ENCODE measurements around the gene EEF1AKMT4.

Gene EEF1AKMT4

GRCh38 chr3:184235381-184236032 is 14.0 kb upstream of the EEF1AKMT4 start:
- no peak for TF ChIP-seq CTCF (IDR thresholded peaks at IDR 0.05; ENCODE audit: low read length, missing control alignments)
- no peak for DNase-seq (ENCODE audit: low read depth)
- H3K4me3 ChIP-seq (replicated peaks; ENCODE audit: low read depth, low read length) = no peak overlapping the region

GRCh38 chr3:184236033-184236410 is 13.4 kb upstream of the EEF1AKMT4 start:
- no peak for DNase-seq (ENCODE audit: low read depth)
- no peak overlapping the region for H3K4me3 ChIP-seq (replicated peaks; ENCODE audit: low read depth, low read length)
- TF ChIP-seq CTCF (IDR thresholded peaks at IDR 0.05; ENCODE audit: low read length, missing control alignments) = no peak

- no peak overlapping the region for H3K4me3 ChIP-seq (replicated peaks; ENCODE audit: low read depth, low read length)
- DNase-seq (ENCODE audit: low read depth) = no peak
- TF ChIP-seq CTCF (IDR thresholded peaks at IDR 0.05; ENCODE audit: low read length, missing control alignments) = no peak
Measured at GRCh38 chr3:184236636-184237035, 12.8 kb upstream of the EEF1AKMT4 start.

- no peak overlapping the region for H3K4me3 ChIP-seq (replicated peaks; ENCODE audit: low read depth, low read length)
- no peak for TF ChIP-seq CTCF (IDR thresholded peaks at IDR 0.05; ENCODE audit: low read length, missing control alignments)
- DNase-seq (ENCODE audit: low read depth) = no peak
Measured at GRCh38 chr3:184237211-184237610, 12.3 kb upstream of the EEF1AKMT4 start.

- H3K4me3 ChIP-seq (replicated peaks; ENCODE audit: low read depth, low read length) = no peak overlapping the region
- TF ChIP-seq CTCF (IDR thresholded peaks at IDR 0.05; ENCODE audit: low read length, missing control alignments) = no peak
- no peak for DNase-seq (ENCODE audit: low read depth)
Measured at GRCh38 chr3:184237807-184238206, 11.7 kb upstream of the EEF1AKMT4 start.

- DNase-seq (ENCODE audit: low read depth) = no peak
- no peak overlapping the region for H3K4me3 ChIP-seq (replicated peaks; ENCODE audit: low read depth, low read length)
- no peak for TF ChIP-seq CTCF (IDR thresholded peaks at IDR 0.05; ENCODE audit: low read length, missing control alignments)
Measured at GRCh38 chr3:184238246-184238818, 11.1 kb upstream of the EEF1AKMT4 start.

GRCh38 chr3:184239221-184239620 is 10.3 kb upstream of the EEF1AKMT4 start:
- no peak for DNase-seq (ENCODE audit: low read depth)
- no peak overlapping the region for H3K4me3 ChIP-seq (replicated peaks; ENCODE audit: low read depth, low read length)
- TF ChIP-seq CTCF (IDR thresholded peaks at IDR 0.05; ENCODE audit: low read length, missing control alignments) = no peak

All from fibroblast of pulmonary artery (primary cell).